NB4 (cell line): ENCODE measurements around the gene DHRS7.

Source experiments
- MYC ChIP-seq: IDR thresholded peaks from 2 replicates; pipeline ENCODE4 v1.6.1; 2011; ENCODE audit warnings: low read depth, low read length
- POLR2A ChIP-seq: IDR thresholded peaks from 2 replicates; pipeline ENCODE4 v1.6.1; 2011; ENCODE audit warnings: mild to moderate bottlenecking; ENCODE audit not compliant: insufficient read length; ENCODE audit errors: extremely low read depth
- TF ChIP-seq, protein P1 (sequence below): IDR thresholded peaks from one replicate; pipeline ENCODE4 v1.5.1; 2012; ENCODE audit warnings: low read depth, low read length
- TF ChIP-seq, protein P2 (sequence below): IDR thresholded peaks from 2 replicates; pipeline ENCODE4 v1.6.1; 2011; ENCODE audit warnings: low read depth, low read length

- no peak for TF ChIP-seq POLR2A
- TF ChIP-seq, protein P1, sequence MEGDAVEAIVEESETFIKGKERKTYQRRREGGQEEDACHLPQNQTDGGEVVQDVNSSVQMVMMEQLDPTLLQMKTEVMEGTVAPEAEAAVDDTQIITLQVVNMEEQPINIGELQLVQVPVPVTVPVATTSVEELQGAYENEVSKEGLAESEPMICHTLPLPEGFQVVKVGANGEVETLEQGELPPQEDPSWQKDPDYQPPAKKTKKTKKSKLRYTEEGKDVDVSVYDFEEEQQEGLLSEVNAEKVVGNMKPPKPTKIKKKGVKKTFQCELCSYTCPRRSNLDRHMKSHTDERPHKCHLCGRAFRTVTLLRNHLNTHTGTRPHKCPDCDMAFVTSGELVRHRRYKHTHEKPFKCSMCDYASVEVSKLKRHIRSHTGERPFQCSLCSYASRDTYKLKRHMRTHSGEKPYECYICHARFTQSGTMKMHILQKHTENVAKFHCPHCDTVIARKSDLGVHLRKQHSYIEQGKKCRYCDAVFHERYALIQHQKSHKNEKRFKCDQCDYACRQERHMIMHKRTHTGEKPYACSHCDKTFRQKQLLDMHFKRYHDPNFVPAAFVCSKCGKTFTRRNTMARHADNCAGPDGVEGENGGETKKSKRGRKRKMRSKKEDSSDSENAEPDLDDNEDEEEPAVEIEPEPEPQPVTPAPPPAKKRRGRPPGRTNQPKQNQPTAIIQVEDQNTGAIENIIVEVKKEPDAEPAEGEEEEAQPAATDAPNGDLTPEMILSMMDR, result no peak
- no peak for TF ChIP-seq MYC
- TF ChIP-seq, protein P2, sequence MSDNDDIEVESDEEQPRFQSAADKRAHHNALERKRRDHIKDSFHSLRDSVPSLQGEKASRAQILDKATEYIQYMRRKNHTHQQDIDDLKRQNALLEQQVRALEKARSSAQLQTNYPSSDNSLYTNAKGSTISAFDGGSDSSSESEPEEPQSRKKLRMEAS, result no peak
These were observed 30.1 kb upstream of the DHRS7 start for GRCh38 chr14:60195179-60195810.
